Medulla oblongata (tissue), 1 donor: ENCODE results near the gene EMP2.
"Not testable (repeated sequence)": the region's sequence is repeated elsewhere in the genome, so short reads cannot be mapped to it uniquely, and the experiment has no call there.

Source experiments
- DNase-seq: peaks from one replicate; pipeline ENCODE4 v3.0.0-alpha.2; 2015; ENCODE audit errors: extremely low spot score

Gene EMP2

GRCh38 chr16:10552281-10552680 lies 28.1 kb downstream of the EMP2 start:
- DNase-seq = no peak

- DNase-seq = no peak
Observed at GRCh38 chr16:10551881-10552280, 28.5 kb downstream of the EMP2 start.

GRCh38 chr16:10548404-10548803 lies 32.0 kb downstream of the EMP2 start:
- DNase-seq = no peak

- no peak for DNase-seq
Observed at GRCh38 chr16:10547708-10548107, 32.7 kb downstream of the EMP2 start.

- DNase-seq = peak; percentile 21
Observed at GRCh38 chr16:10543231-10543977, 37.0 kb downstream of the EMP2 start.

- DNase-seq = no peak
Observed at GRCh38 chr16:10541366-10541765, 39.0 kb downstream of the EMP2 start.

GRCh38 chr16:10539793-10540192 lies 40.6 kb downstream of the EMP2 start:
- DNase-seq = no peak

- DNase-seq = no peak
Observed at GRCh38 chr16:10539236-10539635, 41.2 kb downstream of the EMP2 start.

- DNase-seq = no peak
Observed at GRCh38 chr16:10538583-10538982, 41.8 kb downstream of the EMP2 start.

GRCh38 chr16:10537946-10538345 lies 42.5 kb downstream of the EMP2 start:
- no peak for DNase-seq

GRCh38 chr16:10536814-10537389 lies 43.5 kb downstream of the EMP2 start:
- no peak for DNase-seq

GRCh38 chr16:10536328-10536727 lies 44.1 kb downstream of the EMP2 start:
- DNase-seq = not testable (repeated sequence)

- DNase-seq = no peak
Observed at GRCh38 chr16:10535461-10535860, 44.9 kb downstream of the EMP2 start.

- DNase-seq = no peak
Observed at GRCh38 chr16:10534748-10535147, 45.6 kb downstream of the EMP2 start.

- not testable (repeated sequence) for DNase-seq
Observed at GRCh38 chr16:10533612-10534011, 46.8 kb downstream of the EMP2 start.

- DNase-seq = no peak
Observed at GRCh38 chr16:10531582-10531981, 48.8 kb downstream of the EMP2 start.

- no peak for DNase-seq
Observed at GRCh38 chr16:10530685-10531084, 49.7 kb downstream of the EMP2 start.

GRCh38 chr16:10529895-10530669 lies 50.3 kb downstream of the EMP2 start:
- no peak for DNase-seq

GRCh38 chr16:10528635-10529034 lies 51.8 kb downstream of the EMP2 start:
- no peak for DNase-seq

- DNase-seq = no peak
Observed at GRCh38 chr16:10526962-10527361, 53.4 kb downstream of the EMP2 start.

- no peak for DNase-seq
Observed at GRCh38 chr16:10525214-10525825, 55.1 kb downstream of the EMP2 start.

GRCh38 chr16:10522966-10523365 lies 57.4 kb downstream of the EMP2 start:
- DNase-seq = no peak
